ENCODE measurements around the gene RET.

GRCh38 chr10:43076876-43077420, at the start of gene RET:
- TF ChIP-seq CTCF (IDR thresholded peaks at IDR 0.05) (no peak), EP300 (IDR thresholded peaks at IDR 0.05) (no peak)

All from ovary (tissue), 3 donors.